HFFc6 (cell line): Measurements from ENCODE around the gene BRINP1. TPM values are rescaled to one million over a fixed set of nuclear protein-coding genes. Genes with fewer than 3 reads are reported as not detected.

Source experiments
- DNase-seq: peaks from one replicate; pipeline ENCODE4 v3.0.0-alpha.2; 2018
- H3K27ac Mint-ChIP-seq: 2 replicates; pipeline ENCODE4 v1.8.0; 2020; ENCODE audit warnings: mild to moderate bottlenecking, mixed read lengths
- H3K27me3 Mint-ChIP-seq: 2 replicates; pipeline ENCODE4 v1.8.0; 2021; ENCODE audit warnings: mild to moderate bottlenecking, moderate library complexity, mixed read lengths; ENCODE audit not compliant: insufficient read depth
- H3K36me3 Mint-ChIP-seq: 2 replicates; pipeline ENCODE4 v1.8.0; 2021; ENCODE audit warnings: low read depth, mixed read lengths
- H3K4me1 Mint-ChIP-seq: 2 replicates; pipeline ENCODE4 v1.8.0; 2020; ENCODE audit warnings: low read depth, mixed read lengths
- H3K4me3 Mint-ChIP-seq: 2 replicates; pipeline ENCODE4 v1.8.0; 2020; ENCODE audit warnings: mild to moderate bottlenecking, moderate library complexity, mixed read lengths
- H3K9me3 Mint-ChIP-seq: 2 replicates; pipeline ENCODE4 v1.8.0; 2020; ENCODE audit warnings: mild to moderate bottlenecking, mixed read lengths
- total RNA-seq, 6 experiments: library from RNA; stranded (reverse); fragmentation: NEBNext Ultra II Directional; extraction: Animal tissue kit (Norgen Biotek cat#: 25700); gene quantifications; 2 replicates in 1 of 6; 3 replicates in 5 of 6; pipeline ENCODE4 v1.2.3, GENCODE V29; 2021
- TF ChIP-seq, protein P1 (sequence below): fragments of 200-600 bp; sonication (generic); IDR thresholded peaks from 2 replicates; pipeline ENCODE4 v1.5.0; 2021; ENCODE audit warnings: antibody characterized with exemption, mild to moderate bottlenecking

The BRINP1 gene
- total RNA-seq, 6 experiments from 2014 or later, result not detected

DNA sequence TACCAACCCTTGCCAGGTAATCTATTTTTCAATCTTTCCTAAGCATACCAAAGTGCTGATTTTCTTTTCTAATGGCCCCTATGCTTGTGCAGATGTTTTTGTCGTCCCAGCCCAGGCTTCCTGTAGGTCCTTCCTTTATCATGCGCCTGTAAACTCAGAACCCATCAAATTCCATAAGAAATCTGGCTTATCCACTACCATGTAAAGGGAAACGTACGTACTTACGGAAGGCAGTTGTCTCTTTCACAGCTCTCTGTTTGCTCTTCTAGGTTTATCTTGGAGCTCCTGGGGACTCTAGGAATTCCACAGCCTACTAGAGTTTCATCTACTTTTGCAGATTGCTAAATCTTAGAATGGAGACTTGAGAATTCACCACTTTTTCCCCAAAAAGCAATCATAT is 9.0 kb downstream of the BRINP1 start:
- Mint-ChIP-seq H3K4me1 (no peaks in the 10 kb centered on the region), H3K36me3 (no peaks in the 10 kb centered on the region), H3K4me3 (no peak overlapping the region), H3K27ac (no peak overlapping the region), H3K27me3 (peaks cover 4% of the 10 kb centered on the region; the same call in 1 of the 2 replicates), H3K9me3 (peaks cover 25% of the 10 kb centered on the region)
- TF ChIP-seq, protein P1, sequence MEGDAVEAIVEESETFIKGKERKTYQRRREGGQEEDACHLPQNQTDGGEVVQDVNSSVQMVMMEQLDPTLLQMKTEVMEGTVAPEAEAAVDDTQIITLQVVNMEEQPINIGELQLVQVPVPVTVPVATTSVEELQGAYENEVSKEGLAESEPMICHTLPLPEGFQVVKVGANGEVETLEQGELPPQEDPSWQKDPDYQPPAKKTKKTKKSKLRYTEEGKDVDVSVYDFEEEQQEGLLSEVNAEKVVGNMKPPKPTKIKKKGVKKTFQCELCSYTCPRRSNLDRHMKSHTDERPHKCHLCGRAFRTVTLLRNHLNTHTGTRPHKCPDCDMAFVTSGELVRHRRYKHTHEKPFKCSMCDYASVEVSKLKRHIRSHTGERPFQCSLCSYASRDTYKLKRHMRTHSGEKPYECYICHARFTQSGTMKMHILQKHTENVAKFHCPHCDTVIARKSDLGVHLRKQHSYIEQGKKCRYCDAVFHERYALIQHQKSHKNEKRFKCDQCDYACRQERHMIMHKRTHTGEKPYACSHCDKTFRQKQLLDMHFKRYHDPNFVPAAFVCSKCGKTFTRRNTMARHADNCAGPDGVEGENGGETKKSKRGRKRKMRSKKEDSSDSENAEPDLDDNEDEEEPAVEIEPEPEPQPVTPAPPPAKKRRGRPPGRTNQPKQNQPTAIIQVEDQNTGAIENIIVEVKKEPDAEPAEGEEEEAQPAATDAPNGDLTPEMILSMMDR, result no peak
- DNase-seq, result no peak

DNA sequence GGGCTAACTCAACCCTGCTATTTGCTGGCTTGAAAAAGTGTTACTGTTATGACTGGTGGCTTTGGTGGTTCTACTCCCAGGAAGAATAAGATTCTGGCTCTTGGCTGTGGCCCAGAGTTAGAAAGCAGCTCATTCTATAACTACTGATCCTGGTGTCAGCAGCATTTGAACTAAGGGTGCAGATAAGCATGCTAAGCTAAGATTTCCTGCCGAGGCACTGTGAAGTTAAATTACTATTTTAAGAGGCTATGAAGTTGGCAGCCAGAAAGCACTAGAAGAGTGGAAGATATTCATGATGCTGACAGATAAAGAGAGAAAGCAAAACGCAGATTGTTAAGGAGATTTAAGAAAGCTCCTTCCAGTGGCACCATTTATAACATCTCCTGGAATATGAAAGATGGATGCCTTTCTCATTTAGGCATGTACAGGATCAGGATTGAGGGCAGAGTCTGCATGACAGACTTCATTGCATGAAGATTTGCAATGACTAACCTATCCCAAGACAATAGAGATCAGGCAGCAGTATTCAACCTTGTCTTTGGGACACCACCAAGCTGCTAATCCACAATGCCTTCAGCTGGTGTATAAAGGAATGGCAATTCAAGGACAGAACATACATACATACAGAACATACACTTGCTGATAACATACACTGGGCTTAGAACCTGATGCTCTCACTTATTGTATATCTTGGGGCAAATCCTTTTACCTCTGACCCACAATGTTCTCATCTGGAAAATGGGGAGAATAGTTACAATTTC is 11.7 kb downstream of the BRINP1 start:
- H3K36me3 Mint-ChIP-seq, result no peaks in the 10 kb centered on the region
- H3K4me3 Mint-ChIP-seq, result no peak overlapping the region
- H3K4me1 Mint-ChIP-seq, result no peaks in the 10 kb centered on the region
- no peak for DNase-seq
- peaks cover 4% of the 10 kb centered on the region; the same call in 1 of the 2 replicates for H3K27me3 Mint-ChIP-seq
- TF ChIP-seq, protein P1, result no peak
- H3K9me3 Mint-ChIP-seq, result peaks cover 23% of the 10 kb centered on the region
- H3K27ac Mint-ChIP-seq, result no peak overlapping the region

DNA sequence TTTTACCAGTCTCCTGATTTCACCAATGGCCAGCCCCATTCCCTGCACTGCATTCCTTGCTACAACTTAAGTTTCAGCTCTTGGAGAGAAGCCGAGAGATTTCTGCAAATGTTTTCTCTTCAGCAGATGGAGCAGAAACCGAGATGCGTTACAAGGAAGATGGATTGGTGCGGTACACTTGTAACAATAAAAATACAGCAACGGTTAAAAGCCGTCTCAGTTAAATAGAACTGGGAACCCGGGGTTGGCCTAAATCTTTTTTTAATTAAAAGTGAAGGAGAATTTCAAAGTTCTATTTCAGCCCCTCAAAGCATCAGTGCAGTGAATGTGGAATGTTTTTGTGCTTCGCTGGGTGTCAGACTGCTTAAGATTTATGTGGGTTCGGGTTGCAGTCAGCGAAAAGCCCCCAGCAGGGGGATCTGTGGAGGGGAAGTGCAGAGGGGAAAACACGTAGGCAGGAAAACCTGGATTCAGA is 19.8 kb downstream of the BRINP1 start:
- Mint-ChIP-seq H3K9me3 (peaks cover 26% of the 10 kb centered on the region), H3K27ac (no peak overlapping the region), H3K36me3 (no peaks in the 10 kb centered on the region), H3K4me1 (no peaks in the 10 kb centered on the region), H3K27me3 (peaks cover 1% of the 10 kb centered on the region), H3K4me3 (no peak overlapping the region)
- DNase-seq, result no peak
- TF ChIP-seq, protein P1, result no peak

DNA sequence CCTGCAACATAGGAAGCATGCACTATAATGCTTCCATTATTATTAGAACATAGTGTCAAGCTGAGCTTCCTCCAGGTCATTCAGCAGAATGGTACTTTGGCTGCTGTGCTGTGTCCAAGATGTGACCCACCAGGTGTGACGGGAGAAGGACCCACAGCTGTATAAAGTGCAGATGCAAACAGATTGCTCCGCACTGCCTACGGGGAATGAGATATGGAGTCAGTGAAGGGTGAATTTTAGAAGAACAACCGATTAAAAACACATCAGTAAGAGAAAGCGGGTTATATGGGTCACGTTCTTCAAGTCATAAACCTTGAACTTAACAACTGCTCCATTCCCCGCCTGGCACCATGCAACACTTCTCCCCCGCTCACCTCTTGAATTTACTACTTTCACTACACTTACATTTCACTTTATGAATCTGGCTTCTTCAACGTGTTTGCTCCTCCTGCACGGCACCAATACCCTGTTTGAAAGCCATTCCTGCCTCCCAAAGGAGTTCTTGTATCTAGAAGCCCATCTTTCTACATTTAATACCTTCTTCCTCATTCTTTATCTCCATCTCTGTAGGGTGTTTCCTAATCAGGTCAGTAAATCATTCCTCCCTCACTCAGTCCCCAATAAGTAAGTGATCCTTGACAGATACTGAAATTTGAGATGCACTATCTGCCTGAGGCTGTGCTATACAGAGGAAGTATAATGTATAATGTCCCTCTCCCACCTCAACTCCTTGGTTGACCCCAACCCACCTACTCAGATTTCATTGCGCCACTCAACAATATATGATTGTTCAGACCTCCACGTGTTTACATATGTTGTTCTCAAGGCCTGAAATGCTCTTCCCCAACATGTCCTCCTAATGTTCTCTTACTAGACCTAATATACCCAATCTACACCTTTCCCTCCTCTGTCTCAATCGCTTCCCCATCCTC is 25.9 kb downstream of the BRINP1 start:
- DNase-seq, result no peak
- Mint-ChIP-seq H3K27me3 (peaks cover under 1% of the 10 kb centered on the region), H3K4me3 (no peak overlapping the region), H3K4me1 (no peaks in the 10 kb centered on the region), H3K27ac (no peak overlapping the region), H3K36me3 (no peaks in the 10 kb centered on the region), H3K9me3 (peaks cover 27% of the 10 kb centered on the region)
- TF ChIP-seq, protein P1, result no peak

DNA sequence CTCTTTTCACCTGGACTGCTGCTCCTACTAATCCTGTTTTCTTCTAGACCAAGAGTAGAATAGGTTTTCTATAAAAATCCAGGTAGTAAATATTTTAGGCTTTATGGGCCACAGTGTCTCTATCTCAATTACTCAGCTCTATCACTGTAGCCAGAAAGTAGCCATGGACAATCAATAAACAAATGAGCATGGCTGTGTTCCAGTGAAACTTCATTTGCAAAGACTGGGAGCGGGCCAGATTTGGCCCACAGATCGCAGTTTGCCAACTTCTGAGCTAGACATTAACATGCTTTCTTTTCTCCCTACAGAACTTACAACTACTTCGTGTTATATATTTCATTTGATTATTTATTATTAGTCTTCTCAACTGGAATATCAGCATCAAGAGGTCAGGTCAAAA is 30.2 kb downstream of the BRINP1 start:
- Mint-ChIP-seq H3K4me1 (no peaks in the 10 kb centered on the region), H3K27me3 (peaks cover 3% of the 10 kb centered on the region), H3K27ac (no peak overlapping the region), H3K4me3 (no peak overlapping the region), H3K9me3 (peaks cover 28% of the 10 kb centered on the region), H3K36me3 (no peaks in the 10 kb centered on the region)
- TF ChIP-seq, protein P1, result no peak
- DNase-seq, result no peak
